Measurements from ENCODE around the gene KLHDC8A. TPM values are rescaled to one million over a fixed set of nuclear protein-coding genes. Genes with fewer than 3 reads are reported as not detected.

KLHDC8A gene
- total and polyA plus RNA-seq, 2 of the 13 experiments (the other 11 are each of a cell fraction or from before 2014, with no cell fraction given), result not detected

DNA sequence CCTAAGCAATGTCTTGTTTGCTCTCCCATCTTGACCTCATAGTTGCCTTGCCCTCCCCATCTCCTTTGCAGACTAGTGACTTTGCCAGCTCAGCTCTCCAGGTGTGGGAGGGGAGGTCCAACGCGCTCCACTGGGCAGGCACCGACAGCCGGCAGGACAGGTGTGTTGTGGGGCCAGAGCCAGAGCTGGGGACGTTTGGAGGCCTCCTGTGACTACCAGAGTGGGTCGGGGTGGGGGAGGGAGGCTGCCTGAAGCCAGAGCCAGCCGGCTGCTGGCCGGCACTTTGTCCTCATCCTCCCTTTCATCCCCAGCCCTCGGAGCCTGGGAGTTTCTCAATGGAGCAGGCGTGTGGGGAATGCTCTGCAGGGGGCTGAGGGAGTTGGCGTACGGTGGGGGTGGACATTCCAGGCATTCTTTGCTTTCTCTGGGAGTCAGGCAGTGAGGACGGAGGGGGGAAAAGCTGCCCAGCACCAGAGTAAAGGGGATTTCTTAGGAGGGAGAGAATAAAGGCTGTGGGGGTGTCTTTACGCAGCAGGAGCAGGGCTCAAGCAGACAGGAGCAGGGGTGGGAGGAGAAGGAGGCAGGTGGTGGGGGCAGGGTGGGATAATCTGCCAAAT lies 55.4 kb downstream of the KLHDC8A start (continued):
- no peak for TF ChIP-seq KIAA2018 (CRISPR knock-in tag; IDR thresholded peaks at IDR 0.05; ENCODE audit: borderline replicate concordance)
- TF ChIP-seq PATZ1 (CRISPR knock-in tag; IDR thresholded peaks at IDR 0.05), result peak; percentile 98
- TF ChIP-seq IKZF5 (CRISPR knock-in tag; IDR thresholded peaks at IDR 0.05), result peak; percentile 39; the same call in 1 of the 2 replicates
- no peak for TF ChIP-seq ZFP82 (CRISPR knock-in tag; IDR thresholded peaks at IDR 0.05; ENCODE audit: borderline replicate concordance)
- TF ChIP-seq ZNF687 (CRISPR knock-in tag; IDR thresholded peaks at IDR 0.05), result peak; percentile 90
- TF ChIP-seq MIER2 (CRISPR knock-in tag; IDR thresholded peaks at IDR 0.05), result no peak; the same call in 1 of the 2 replicates
- no peak for TF ChIP-seq SMAD9 (CRISPR knock-in tag; IDR thresholded peaks at IDR 0.05)
- TF ChIP-seq CEBPG (CRISPR knock-in tag; IDR thresholded peaks at IDR 0.05), result peak; percentile 66
- 0 out of 2 replicates have a peak, but pooled peaks have one; percentile 63 for TF ChIP-seq TGIF2 (CRISPR knock-in tag; IDR thresholded peaks at IDR 0.05)
- TF ChIP-seq ZBTB7B (CRISPR knock-in tag; IDR thresholded peaks at IDR 0.05), result peak; percentile 82
- TF ChIP-seq ATF3 (CRISPR knock-in tag; IDR thresholded peaks at IDR 0.05), result no peak
- TF ChIP-seq THAP7 (CRISPR knock-in tag; IDR thresholded peaks at IDR 0.05), result no peak

Data from HepG2 (cell line).